Stimulated activated CD8-positive, alpha-beta memory T cell treated with anti-CD3 and anti-CD28 coated beads, Interleukin-7, amount 100 ng/mL, for 24 hours (primary cell): Measurements from ENCODE around the gene ZNF536.

Experiments used
- DNase-seq: peaks from one replicate; pipeline ENCODE4 v3.0.0-alpha.2; 2020; ENCODE audit warnings: low read depth

ZNF536 gene

DNA sequence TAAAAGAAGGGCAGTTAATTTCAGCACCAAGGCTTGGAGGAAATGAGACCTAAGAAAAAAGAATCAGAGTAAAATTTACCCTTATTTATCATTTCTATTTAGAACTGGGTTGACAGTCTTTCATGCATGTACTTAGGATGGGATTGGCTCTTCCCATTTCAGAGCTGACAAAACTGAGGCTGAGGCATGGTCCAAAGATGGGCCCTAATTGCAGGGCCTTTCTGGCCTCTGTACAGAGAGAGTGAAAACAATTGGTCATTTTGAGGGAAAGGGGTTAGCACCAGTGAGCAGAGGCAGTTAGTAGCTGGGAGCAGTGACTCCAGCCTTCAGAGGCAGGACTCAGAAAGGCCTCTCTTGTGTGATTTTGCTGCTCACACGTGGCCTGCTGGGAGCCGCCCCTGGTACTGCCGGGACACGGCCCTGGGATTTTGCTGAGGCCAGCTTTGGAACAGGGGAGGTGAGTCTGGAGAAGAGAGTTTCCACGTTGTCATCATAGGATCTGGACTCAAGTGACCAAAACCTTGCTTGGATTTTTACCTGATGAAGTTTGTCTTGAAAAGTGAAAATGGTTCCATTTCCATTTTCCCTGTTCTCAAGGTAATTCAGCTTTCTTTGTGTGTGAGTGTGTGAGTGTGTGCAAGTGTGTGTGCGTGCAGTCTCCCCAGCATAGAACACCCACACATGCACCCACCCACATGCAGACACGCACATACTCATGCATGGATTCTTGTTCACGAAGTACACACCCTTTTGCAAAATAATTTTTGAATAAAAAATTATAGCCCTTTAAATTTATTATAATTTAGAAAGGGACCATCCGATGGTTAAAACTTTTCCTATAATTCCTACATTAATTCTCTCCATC lies at the start of gene ZNF536:
ZNF536 (plus strand) TSS at position 425 of the 865 bp plus-strand sequence. CDS start 71,179 bp downstream, outside the sequence.
- no peak for DNase-seq

DNA sequence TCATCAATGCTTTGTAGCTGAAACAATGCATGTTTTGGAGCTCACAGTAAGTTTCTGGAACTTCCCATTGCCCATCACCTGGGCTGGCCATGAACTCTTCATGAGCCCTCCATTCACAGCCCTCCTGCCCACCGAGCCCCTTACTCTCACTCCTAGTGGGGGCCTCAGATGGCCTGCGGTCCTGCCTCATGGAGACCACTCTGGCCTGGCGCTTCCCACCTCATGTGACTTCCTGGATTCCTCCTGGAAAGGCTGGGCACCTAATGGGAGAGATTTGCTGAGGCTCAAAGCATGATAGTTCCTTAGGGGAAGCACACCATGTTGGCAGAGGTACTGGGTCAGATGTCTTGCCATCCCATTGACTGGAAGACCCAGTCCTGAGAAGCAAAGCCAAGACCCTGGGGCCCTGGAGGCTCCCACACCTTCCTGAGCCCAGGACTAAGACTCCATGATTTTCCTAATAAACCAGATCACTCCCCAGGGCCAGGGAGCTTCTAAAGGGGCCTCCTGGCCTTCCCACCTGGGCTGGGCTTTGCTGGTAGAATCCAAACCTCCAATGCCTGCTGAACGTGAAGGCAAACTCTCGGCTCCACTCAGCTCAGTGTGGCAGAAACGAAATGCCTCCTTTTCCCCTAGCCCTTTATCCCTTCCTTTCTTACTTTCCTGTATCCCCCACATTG lies 49.4 kb upstream of the ZNF536 start:
- DNase-seq, result no peak

DNA sequence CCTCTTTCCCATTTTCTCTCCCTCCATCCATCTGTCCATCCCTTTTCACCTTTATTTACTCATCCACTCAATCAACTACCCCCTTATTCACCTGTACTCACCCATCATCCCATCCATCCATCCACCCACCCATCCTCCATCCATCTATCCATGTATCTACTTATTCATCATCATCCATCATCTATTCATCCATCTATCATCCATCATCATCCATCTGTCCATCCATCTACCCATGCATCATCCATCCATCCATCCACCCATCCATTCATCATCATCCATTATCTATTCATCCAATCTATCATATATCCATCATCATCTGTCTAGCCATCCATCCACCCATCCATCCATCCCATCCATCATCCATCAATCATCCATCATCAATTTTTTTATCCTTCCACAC lies 48.3 kb upstream of the ZNF536 start:
- DNase-seq, result no peak

DNA sequence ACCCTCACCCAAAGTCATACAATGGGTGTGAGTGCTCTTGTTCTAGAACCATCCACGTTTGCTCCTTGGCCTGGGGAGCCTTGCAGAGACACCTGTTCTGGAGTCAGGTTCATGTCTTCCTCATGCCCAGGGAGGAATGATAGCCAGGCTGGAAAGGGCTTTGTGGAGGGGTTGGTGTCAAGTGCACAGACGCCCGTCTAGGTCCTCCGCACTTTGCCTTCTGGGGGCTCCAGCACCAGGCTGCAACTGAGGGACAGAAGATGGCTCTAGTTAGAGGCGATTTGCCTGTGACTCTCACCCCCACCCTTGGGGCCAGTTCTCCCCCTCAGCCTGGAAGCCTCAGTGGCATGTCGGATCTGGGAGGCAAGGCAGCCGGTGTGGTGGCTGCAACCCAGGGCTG lies 47.2 kb upstream of the ZNF536 start:
- no peak for DNase-seq

DNA sequence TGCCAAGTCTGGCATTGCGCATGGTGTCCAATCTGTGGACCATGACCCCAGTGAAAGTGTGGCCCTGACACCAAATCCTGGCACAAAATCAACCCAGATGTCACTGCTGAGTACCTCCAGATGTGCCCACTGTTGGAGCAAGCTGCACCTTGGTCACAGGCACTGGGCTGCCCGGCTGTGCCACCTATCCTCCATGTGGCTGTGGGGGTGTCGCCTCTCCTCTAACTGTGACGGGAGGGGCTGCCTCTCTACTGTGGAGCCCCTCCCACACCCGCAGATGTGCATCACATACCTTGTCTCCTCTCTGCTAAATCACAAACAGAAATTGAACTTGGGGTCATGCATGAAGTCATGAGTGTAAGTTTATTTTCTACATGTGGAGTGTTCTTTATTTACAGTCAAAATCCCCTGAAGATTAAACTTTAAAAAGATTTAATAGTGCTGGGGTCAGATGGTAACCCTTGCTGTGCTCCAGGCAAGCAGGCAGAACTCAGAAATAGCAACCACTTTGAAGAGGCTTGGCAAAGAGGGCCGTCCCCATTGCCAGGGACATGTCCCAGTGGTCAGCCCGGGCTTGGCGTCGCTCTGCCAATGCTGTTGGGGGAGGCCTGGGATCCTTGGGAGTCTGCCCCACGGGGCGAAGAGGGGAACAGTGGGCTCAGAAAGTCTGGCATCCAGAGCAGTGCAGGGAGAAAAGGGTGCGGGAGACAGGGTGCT lies 46.4 kb upstream of the ZNF536 start:
- DNase-seq, result no peak

DNA sequence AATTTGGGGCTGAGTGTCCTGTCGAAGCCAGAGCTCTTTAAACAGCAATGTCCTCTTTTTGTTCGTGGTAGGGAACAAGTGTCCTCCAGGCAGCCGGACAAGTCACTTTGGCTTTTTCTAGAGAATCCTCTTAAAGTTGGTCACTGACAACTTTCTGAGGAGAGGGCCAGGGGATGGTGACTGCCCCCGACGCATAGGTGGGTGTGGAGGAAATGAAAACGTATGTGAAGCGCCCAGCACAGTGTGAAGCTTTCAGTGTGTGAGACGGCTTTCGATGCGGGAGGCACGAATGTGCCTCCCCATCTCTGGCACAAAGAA lies 45.8 kb upstream of the ZNF536 start:
- DNase-seq, result no peak

DNA sequence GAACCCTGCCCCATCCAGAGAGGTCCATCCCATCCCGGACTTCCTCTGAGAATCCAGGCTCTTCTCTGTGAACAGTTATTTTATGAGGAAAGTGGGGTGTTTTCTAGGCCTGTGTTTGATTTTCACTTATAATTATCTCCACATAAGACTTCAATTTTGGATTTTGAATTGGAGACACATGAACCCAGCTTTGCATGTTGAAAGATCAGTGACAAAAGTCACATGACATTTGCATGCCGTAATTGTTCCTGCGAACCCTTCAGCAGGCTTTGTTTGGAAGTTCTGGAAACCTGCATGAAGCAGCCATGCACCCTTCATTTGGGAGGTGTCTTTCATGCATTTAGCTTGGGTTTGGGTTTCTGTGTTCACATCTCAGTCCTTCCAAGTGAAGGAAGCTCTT lies 44.9 kb upstream of the ZNF536 start:
- DNase-seq, result no peak

DNA sequence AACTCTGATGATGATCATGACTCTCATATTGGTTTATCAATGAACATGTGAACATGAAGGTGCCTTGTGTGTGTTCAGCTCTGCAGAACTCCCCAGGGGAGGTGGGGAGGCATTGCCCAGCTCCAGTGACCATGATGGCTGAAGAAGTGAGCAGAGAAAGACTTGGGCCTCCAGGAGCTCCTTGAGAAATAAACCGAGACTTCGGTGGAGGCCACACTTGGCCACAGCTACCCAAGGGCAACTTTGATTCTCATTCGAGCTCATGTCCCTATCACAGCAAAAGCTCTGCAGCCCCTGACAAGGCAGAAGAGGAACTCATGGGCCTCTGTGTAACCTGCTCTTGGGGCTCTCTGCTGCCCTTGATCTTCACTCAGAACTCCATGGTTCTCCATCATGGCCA lies 44.1 kb upstream of the ZNF536 start:
- DNase-seq, result no peak

DNA sequence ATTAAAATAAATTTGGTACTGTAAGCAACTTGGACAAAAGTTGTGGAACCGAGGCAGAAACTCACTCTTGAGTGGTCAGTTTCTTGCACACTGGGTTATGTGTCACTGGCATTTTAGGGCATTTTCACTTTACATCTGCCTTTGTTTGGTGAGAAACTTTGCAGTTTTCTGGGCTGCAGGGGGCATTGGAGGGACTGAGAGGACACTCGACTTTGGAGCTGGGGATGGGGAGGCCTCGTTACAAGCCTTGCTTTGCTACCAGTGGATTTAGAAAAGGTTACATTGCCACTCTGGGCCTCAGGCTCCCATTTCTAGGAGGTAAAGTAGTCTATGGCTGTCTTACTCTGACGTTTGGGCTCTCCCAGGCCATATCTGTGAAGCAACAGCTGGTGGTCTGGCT lies 41.9 kb upstream of the ZNF536 start:
- DNase-seq, result no peak

DNA sequence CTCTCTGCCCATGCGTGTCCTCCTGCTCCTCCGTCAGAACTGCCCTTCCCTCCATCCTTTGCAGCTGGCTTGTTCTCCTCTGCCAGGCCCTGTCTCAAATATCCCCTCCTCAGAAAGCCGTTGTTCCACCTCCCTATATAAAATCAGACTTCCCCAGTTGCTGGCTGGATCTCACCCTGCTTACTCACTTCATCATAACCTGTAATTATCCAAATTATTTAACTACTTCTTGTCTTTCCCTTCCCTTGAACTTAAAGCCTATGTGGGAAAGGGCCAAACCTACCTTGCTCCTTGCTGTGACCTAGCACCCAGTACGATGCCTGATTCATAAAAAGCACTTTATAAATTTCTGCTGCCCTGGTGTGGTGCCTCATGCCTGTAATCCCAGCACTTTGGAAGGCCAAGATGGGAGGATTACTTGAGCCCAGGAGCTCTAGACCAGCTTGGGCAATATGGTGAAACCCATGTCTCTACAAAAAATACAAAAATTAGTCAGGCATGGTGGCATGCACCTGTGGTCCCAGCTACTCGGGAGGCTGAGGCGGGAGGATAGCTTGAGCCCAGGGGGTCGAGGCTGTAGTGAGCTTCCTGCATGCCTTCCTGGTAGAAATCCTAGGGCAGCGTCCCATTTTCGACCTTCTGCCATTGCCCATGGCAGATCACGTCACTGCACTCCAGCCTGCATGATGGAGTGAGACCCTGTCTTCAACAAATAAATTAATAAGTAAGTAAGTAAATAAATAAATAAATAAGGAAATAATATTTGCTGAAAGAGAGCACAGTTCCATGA lies 39.5 kb upstream of the ZNF536 start:
- no peak for DNase-seq

DNA sequence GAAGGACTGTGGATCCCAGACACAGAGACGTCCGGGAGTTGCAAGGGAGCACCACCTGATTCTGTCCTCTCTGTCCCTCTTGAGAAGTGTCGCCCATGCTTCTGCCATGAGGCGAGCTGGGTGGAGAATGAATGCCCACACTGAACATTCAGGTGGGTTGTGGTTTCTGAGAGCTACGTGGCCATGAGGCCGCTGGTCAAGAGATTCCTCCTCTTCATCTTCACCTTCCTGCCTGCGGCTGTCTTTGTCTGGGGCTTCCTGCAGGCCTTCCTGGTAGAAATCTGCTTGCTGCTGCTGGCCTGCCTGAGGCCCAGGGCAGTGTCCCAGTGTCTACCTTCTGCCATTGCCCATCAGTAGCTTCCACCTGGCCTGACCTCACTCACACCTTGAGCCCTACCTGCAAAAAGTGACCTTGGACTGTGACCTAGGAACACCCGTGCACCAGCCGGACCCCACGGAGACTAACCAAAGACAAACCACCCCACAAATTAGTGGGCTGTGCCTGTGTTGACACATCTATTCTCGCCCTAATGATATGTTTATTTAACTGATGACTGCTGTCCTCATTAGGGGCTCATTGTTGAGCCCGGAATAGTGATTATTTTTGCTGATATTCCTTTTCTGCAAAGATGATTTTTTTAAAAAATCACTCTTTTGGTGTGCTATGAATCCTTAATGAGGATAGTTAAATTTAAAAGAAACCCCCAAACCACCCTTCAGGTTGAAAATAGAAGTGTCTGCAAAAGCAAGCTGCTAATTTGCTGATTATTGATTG lies 38.7 kb upstream of the ZNF536 start:
- no peak for DNase-seq

DNA sequence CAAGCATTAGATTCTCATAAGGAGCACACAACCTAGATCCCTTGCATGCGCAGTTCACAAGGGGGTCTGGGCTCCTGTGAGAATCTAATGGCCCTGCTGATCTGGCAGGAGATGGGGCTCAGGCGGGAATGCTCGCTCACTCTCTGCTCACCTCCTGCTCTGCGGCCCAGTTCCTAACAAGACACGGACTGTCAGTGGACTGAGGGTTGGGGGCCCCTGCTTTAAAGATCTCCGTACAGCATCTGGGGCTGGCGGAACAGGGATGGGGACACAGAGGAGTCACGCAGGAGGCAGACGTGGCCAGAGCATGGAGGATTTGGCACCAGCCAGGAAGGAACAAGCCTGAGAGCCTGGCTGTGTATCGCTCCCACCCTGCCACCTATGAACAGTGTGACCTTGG lies 37.3 kb upstream of the ZNF536 start:
- no peak for DNase-seq

DNA sequence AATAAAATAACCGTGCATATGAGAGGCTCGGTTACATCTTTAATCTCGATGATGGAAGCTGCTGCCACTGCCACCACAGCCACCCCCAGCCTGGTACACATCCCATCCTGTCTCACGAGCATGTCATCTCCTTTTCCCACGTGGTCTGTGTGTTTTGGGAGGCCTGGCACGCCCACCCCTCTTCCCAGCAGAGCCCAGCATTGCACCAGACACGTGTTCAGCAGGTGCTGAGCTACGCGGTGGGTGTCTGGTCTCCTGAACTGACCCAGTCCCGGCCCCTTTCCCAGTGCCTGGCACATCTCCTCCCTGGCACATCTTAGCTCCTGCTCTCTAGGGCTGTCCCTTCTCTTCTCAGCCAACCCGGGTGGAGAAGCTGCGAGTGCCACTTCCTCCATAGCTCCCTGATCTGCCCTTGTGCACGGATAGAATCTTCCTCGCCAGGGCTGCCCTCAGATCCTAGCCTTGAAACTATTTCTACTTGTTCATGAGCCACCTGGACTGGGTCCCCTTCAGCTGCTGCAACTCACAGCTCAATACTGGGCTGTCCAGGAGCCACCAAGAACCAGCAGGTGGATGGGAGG lies 36.8 kb upstream of the ZNF536 start:
- no peak for DNase-seq

DNA sequence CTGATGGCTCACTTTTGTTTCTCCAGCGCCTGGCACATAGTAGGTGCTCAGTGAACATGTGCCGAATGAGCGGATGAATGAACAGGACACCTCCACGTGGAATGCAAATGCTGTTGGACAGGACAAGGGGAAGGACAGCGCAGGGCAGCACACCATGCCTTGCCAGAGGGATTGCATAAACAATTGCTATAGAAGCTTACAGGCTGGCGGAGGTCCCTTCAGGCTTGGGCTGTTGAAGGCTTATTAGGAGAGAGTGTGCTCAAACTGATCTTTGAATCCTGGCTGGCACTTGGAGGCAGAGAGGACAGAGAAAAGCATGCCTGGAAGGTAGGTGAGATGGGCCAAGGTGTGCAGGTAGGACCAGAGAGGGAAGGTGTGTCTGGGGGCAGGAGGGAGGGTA lies 35.9 kb upstream of the ZNF536 start:
- no peak for DNase-seq

DNA sequence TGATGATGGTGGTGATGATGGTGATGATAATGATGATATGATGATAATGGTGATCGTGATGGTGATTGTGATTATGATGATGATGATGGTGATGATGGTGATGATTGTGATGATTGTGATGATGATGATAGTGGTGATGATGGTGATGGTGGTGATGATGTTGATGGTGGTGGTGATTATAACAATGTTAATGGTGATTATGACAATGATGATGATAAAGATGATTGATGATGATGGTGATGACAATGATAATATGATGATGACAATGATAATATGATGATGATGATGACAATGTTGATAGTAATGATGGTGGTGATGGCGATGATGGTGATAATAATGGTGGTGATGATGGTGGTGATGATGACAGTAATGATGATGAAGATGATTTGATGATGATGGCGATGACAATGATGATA lies 34.1 kb upstream of the ZNF536 start:
- no peak for DNase-seq

DNA sequence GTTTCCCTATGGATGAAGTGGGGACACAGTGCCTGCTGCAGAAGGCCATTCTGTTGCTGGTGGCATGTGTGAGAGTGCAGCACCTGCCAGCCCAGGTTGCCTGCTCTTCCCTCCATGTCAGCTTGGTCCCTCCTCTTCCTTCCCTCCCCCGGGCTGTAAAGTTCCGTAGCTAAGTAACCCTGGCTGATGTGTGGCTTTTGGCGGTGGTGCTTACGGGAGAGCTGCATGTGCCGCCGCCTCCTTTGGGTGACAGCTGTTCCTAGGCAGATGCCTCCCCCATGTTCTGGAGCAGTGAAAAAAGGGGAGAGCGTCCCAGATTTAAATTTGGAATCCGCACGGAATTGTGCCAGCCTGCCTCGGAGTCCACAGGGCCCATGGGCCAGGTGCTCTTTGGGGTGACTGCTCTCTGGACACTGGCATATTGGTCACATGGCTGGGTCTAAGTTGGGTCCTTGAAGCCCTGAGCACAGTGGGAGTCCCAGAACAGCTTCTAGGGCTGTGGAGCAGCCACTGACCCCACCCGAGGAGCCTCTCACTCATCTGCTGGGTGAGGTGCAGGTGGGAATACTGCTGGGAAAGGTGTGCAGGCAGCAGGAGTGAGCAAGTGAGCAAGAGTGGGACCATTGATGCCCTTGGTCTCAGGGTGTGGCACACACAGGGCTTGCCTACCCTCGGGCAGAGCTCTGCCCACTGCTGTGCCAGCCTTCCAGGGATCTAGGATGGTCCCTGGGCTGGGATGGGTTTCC lies 33.1 kb upstream of the ZNF536 start:
- no peak for DNase-seq

DNA sequence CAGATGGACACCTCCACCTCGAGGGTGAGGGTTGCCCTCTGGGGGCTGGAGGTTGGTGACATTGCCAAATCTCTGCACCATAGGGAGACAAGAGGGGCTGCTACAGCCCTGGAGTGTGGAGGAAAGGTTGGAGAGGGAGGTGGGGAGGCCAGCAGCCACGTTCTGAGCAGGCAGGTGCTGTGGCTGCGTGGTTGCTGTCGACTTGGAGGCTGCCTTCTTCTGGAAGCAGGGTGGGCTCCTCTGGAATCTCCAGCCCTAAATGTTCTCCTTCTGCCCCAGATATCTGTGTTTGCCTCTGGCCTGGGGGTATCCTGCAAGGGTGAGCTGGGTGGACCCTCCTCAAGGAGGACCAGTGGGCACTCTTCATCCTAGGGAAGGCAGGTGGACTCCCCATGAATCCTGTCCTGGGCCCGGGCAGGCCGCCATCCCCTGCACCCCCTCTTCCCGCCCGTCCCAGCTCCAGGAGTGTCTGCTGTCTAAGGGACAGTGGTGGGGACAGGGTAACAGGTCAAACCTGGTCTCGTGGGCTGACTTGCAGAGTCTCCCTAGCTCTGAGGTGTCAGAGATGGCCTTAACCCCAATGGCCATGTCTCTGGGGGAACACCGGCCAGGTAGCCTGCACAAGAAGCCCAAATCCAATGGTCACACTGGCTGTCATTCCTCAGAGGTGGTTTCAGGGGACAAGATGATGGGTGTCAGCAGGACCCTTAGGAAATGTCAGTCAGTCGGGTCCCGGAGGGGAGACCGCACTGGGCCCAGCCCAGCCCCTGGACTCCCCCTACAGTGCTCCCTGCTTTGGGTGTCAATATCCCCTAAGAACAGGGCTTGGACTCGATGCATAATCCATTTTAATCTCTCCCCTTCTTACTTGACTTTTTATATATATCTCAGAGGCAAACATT lies 32.3 kb upstream of the ZNF536 start:
- no peak for DNase-seq

DNA sequence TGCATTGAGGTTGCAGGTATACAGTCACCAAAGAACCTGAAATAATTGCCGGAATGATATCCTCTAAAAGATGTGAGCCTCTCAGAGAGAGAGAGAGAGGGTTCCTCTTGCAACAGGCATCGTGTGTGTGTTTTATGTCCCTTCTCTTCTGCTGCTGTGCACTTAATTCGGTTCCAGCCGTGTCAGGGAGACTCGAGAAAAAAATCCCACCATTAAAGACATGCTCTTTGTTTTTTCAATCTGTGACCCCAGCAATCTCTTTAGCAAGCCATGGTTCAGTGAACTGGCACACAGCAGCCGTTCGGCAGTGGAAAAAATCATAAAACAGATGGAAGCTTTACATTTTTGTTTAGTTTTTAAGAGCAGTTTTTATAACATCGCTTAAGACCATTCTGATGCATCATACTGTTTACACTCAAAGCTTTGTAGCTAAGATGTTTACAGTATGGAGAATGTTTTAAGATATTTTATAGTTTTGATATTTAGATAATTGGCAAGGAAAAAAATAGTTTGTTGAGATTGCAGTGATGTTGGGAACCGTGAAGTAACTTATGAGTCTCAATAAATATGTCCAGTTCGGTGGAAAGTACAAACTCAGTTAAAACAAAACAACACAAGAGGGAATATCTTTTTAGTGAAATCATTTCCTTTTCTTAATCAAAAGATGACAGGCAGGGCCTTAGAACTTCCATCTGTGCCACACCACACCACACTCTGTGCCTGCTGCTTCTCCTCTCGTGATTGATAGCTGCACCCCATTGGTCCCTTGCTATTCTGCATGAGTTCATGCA lies 31.2 kb upstream of the ZNF536 start:
- DNase-seq, result no peak
